Measurements from ENCODE around the gene TAL1.

Gene TAL1

DNA sequence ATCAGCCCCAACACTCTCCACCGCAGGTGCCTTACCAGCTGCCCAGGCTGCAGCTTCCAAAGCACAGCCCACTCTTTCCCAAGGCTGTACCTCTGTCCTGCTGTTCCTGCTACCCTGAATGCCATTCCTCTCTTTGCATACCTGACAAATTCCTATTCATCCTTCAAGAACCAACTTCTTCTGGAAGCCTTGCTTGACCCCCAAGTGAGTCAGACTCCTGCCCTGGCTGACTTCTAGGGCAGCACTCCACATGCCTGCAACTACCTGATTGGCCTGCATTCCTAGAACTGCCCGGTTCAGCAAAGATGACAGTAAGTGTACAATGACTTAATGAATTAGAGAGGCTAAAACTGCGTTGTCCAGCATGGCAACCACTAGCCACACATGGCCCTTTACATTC lies 21.4 kb downstream of the TAL1 start:
- H3K27ac ChIP-seq (ENCODE audit: low read depth, low read length, poor library complexity, severe bottlenecking): no peak overlapping the region
- H3K4me1 ChIP-seq (ENCODE audit: insufficient read depth, low read length, severe bottlenecking): no peaks in the 10 kb centered on the region
- no peaks in the 10 kb centered on the region for H3K9me3 ChIP-seq (ENCODE audit: low read length)
- H3K9me2 ChIP-seq (ENCODE audit: low read depth, low read length): no peaks in the 10 kb centered on the region
- no peak overlapping the region for H3K9ac ChIP-seq (ENCODE audit: low read length)
- H3K4me2 ChIP-seq (ENCODE audit: low read length): no peak overlapping the region
- no peaks in the 10 kb centered on the region for H3K79me2 ChIP-seq (ENCODE audit: insufficient read depth, low read length)
- no peaks in the 10 kb centered on the region for H4K20me1 ChIP-seq (ENCODE audit: insufficient read depth, low read length)
- H3K27me3 ChIP-seq (ENCODE audit: insufficient read depth, low read length): no peaks in the 10 kb centered on the region
- no peak overlapping the region for H3K4me3 ChIP-seq (ENCODE audit: low read depth, low read length, poor library complexity, severe bottlenecking)
- TF ChIP-seq, protein P1, sequence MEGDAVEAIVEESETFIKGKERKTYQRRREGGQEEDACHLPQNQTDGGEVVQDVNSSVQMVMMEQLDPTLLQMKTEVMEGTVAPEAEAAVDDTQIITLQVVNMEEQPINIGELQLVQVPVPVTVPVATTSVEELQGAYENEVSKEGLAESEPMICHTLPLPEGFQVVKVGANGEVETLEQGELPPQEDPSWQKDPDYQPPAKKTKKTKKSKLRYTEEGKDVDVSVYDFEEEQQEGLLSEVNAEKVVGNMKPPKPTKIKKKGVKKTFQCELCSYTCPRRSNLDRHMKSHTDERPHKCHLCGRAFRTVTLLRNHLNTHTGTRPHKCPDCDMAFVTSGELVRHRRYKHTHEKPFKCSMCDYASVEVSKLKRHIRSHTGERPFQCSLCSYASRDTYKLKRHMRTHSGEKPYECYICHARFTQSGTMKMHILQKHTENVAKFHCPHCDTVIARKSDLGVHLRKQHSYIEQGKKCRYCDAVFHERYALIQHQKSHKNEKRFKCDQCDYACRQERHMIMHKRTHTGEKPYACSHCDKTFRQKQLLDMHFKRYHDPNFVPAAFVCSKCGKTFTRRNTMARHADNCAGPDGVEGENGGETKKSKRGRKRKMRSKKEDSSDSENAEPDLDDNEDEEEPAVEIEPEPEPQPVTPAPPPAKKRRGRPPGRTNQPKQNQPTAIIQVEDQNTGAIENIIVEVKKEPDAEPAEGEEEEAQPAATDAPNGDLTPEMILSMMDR (IDR thresholded peaks at IDR 0.05; ENCODE audit: low read length): no peak
- TF ChIP-seq EZH2 (IDR thresholded peaks at IDR 0.05; ENCODE audit: borderline replicate concordance, low read length): no peak
- H2AFZ ChIP-seq (ENCODE audit: low read length): no peak overlapping the region
- H3K36me3 ChIP-seq (ENCODE audit: insufficient read depth, low read length): no peaks in the 10 kb centered on the region
- no peaks in the 10 kb centered on the region for H3F3A ChIP-seq (ENCODE audit: insufficient read depth, low read length)

GRCh38 chr1:47209725-47210325 lies 22.2 kb downstream of the TAL1 start:
- Histone ChIP-seq H3K9ac (ENCODE audit: low read length) (no peak overlapping the region), H3F3A (ENCODE audit: insufficient read depth, low read length) (no peaks in the 10 kb centered on the region), H3K4me3 (ENCODE audit: low read depth, low read length, poor library complexity, severe bottlenecking) (no peak overlapping the region), H3K36me3 (ENCODE audit: insufficient read depth, low read length) (no peaks in the 10 kb centered on the region), H3K27ac (ENCODE audit: low read depth, low read length, poor library complexity, severe bottlenecking) (no peak overlapping the region), H3K79me2 (ENCODE audit: insufficient read depth, low read length) (no peaks in the 10 kb centered on the region), H3K4me1 (ENCODE audit: insufficient read depth, low read length, severe bottlenecking) (no peaks in the 10 kb centered on the region), H3K9me2 (ENCODE audit: low read depth, low read length) (no peaks in the 10 kb centered on the region), H2AFZ (ENCODE audit: low read length) (no peak overlapping the region), H4K20me1 (ENCODE audit: insufficient read depth, low read length) (no peaks in the 10 kb centered on the region), H3K9me3 (ENCODE audit: low read length) (no peaks in the 10 kb centered on the region), H3K4me2 (ENCODE audit: low read length) (no peak overlapping the region), H3K27me3 (ENCODE audit: insufficient read depth, low read length) (no peaks in the 10 kb centered on the region)
- TF ChIP-seq, protein P1 (IDR thresholded peaks at IDR 0.05; ENCODE audit: low read length): no peak
- TF ChIP-seq EZH2 (IDR thresholded peaks at IDR 0.05; ENCODE audit: borderline replicate concordance, low read length): no peak

GRCh38 chr1:47209091-47209490 lies 22.9 kb downstream of the TAL1 start:
- no peaks in the 10 kb centered on the region for H3F3A ChIP-seq (ENCODE audit: insufficient read depth, low read length)
- H3K79me2 ChIP-seq (ENCODE audit: insufficient read depth, low read length): no peaks in the 10 kb centered on the region
- no peaks in the 10 kb centered on the region for H4K20me1 ChIP-seq (ENCODE audit: insufficient read depth, low read length)
- no peaks in the 10 kb centered on the region for H3K27me3 ChIP-seq (ENCODE audit: insufficient read depth, low read length)
- no peak overlapping the region for H2AFZ ChIP-seq (ENCODE audit: low read length)
- H3K27ac ChIP-seq (ENCODE audit: low read depth, low read length, poor library complexity, severe bottlenecking): no peak overlapping the region
- H3K4me2 ChIP-seq (ENCODE audit: low read length): no peak overlapping the region
- no peaks in the 10 kb centered on the region for H3K36me3 ChIP-seq (ENCODE audit: insufficient read depth, low read length)
- H3K9me3 ChIP-seq (ENCODE audit: low read length): no peaks in the 10 kb centered on the region
- no peak for TF ChIP-seq EZH2 (IDR thresholded peaks at IDR 0.05; ENCODE audit: borderline replicate concordance, low read length)
- TF ChIP-seq, protein P1 (IDR thresholded peaks at IDR 0.05; ENCODE audit: low read length): no peak
- no peaks in the 10 kb centered on the region for H3K4me1 ChIP-seq (ENCODE audit: insufficient read depth, low read length, severe bottlenecking)
- H3K9ac ChIP-seq (ENCODE audit: low read length): no peak overlapping the region
- no peak overlapping the region for H3K4me3 ChIP-seq (ENCODE audit: low read depth, low read length, poor library complexity, severe bottlenecking)
- H3K9me2 ChIP-seq (ENCODE audit: low read depth, low read length): no peaks in the 10 kb centered on the region

Measured in OCI-LY1 (cell line).